GM18868 (cell line): ENCODE data around the gene DICER1.

Source experiments
- ATAC-seq: cut with Tn5 transposase; IDR thresholded peaks from one replicate; pipeline ENCODE4 v1.9.1; 2021; ENCODE audit warnings: mild to moderate bottlenecking, moderate library complexity; ENCODE audit not compliant: unreplicated experiment

DICER1 gene

GRCh38 chr14:95126906-95127530 is 30.3 kb downstream of the DICER1 start:
- ATAC-seq = no peak

GRCh38 chr14:95125915-95126314 is 31.4 kb downstream of the DICER1 start:
- no peak for ATAC-seq

GRCh38 chr14:95125221-95125620 is 32.1 kb downstream of the DICER1 start:
- no peak for ATAC-seq

GRCh38 chr14:95123891-95124579 is 33.3 kb downstream of the DICER1 start:
- ATAC-seq = no peak

- ATAC-seq = no peak
These were observed 34.7 kb downstream of the DICER1 start for GRCh38 chr14:95122621-95122945.

- no peak for ATAC-seq
These were observed 35.3 kb downstream of the DICER1 start for GRCh38 chr14:95121911-95122620.

GRCh38 chr14:95119336-95119735 is 38.0 kb downstream of the DICER1 start:
- no peak for ATAC-seq

GRCh38 chr14:95117937-95118721 is 39.2 kb downstream of the DICER1 start:
- no peak for ATAC-seq

GRCh38 chr14:95113476-95113875 is 43.9 kb downstream of the DICER1 start:
- ATAC-seq = no peak

GRCh38 chr14:95111507-95112164 is 45.7 kb downstream of the DICER1 start:
- ATAC-seq = no peak

- ATAC-seq = no peak
These were observed 47.2 kb downstream of the DICER1 start for GRCh38 chr14:95110178-95110577.

GRCh38 chr14:95107711-95108110 is 49.6 kb downstream of the DICER1 start:
- no peak for ATAC-seq

GRCh38 chr14:95106971-95107370 is 50.4 kb downstream of the DICER1 start:
- no peak for ATAC-seq

GRCh38 chr14:95104911-95105310 is 52.4 kb downstream of the DICER1 start:
- no peak for ATAC-seq

- ATAC-seq = no peak
These were observed 54.7 kb downstream of the DICER1 start for GRCh38 chr14:95102680-95103044.

- no peak for ATAC-seq
These were observed 55.3 kb downstream of the DICER1 start for GRCh38 chr14:95101736-95102679.

GRCh38 chr14:95098984-95099599 is 58.2 kb downstream of the DICER1 start:
- no peak for ATAC-seq

GRCh38 chr14:95097385-95097784 is 59.9 kb downstream of the DICER1 start:
- ATAC-seq = no peak

- no peak for ATAC-seq
These were observed 60.9 kb downstream of the DICER1 start for GRCh38 chr14:95096476-95096875.
